Inflammatory macrophage treated with lipopolysaccharide for 1 hour (primary cell): Measurements from ENCODE around the gene CR1L.
"Not testable (repeated sequence)": the region's sequence is repeated elsewhere in the genome, so short reads cannot be mapped to it uniquely, and the experiment has no call there.

Experiments used
- DNase-seq, 2 donors: peaks; one replicate each; pipeline ENCODE4 v3.0.0-alpha.2; 2020 to 2022

The CR1L gene

GRCh38 chr1:207644852-207645634, at the start of gene CR1L:
Gene CR1L (plus strand): TSS chr1:207645133. CDS start chr1:207645234, 101 bp downstream.
- DNase-seq = peak; percentile 88 to 92

- DNase-seq = no peak
Measured at GRCh38 chr1:207603777-207604176, 41.2 kb upstream of the CR1L start.

- DNase-seq = no peak
Measured at GRCh38 chr1:207605444-207606361, 39.2 kb upstream of the CR1L start.

- no peak for DNase-seq
Measured at GRCh38 chr1:207606362-207606755, 38.6 kb upstream of the CR1L start.

- DNase-seq = no peak
Measured at GRCh38 chr1:207612762-207613161, 32.2 kb upstream of the CR1L start.

- peak; percentile 19 to 34 for DNase-seq
Measured at GRCh38 chr1:207619871-207620542, 24.9 kb upstream of the CR1L start.

- DNase-seq = no peak
Measured at GRCh38 chr1:207620543-207620893, 24.4 kb upstream of the CR1L start.

- not testable (repeated sequence) for DNase-seq
Measured at GRCh38 chr1:207625504-207626071, 19.3 kb upstream of the CR1L start.

GRCh38 chr1:207626972-207627337, 18.0 kb upstream of the CR1L start:
- no peak for DNase-seq

GRCh38 chr1:207627496-207627895, 17.4 kb upstream of the CR1L start:
- no peak for DNase-seq

GRCh38 chr1:207628776-207629175, 16.2 kb upstream of the CR1L start:
- no peak for DNase-seq

- no peak for DNase-seq
Measured at GRCh38 chr1:207631137-207631536, 13.8 kb upstream of the CR1L start.

- DNase-seq = no peak
Measured at GRCh38 chr1:207633226-207633625, 11.7 kb upstream of the CR1L start.

GRCh38 chr1:207633699-207634289, 11.1 kb upstream of the CR1L start:
- not testable (repeated sequence) for DNase-seq

GRCh38 chr1:207634293-207634692, 10.6 kb upstream of the CR1L start:
- DNase-seq = not testable (repeated sequence)

- DNase-seq = not testable (repeated sequence)
Measured at GRCh38 chr1:207635569-207636186, 9.3 kb upstream of the CR1L start.

GRCh38 chr1:207638487-207639145, 6.3 kb upstream of the CR1L start:
- DNase-seq = not testable (repeated sequence)

GRCh38 chr1:207639362-207639761, 5.6 kb upstream of the CR1L start:
- DNase-seq = not testable (repeated sequence)

- DNase-seq = no peak
Measured at GRCh38 chr1:207644166-207644851, 624 bp upstream of the CR1L start.

GRCh38 chr1:207645635-207646081, 725 bp downstream of the CR1L start:
- DNase-seq = no peak

GRCh38 chr1:207646171-207646570, 1.2 kb downstream of the CR1L start:
- DNase-seq = no peak
